Activated naive CD4-positive, alpha-beta T cell (primary cell): Measurements from ENCODE around the gene LTA4H.
"Not testable (repeated sequence)": the region's sequence is repeated elsewhere in the genome, so short reads cannot be mapped to it uniquely, and the experiment has no call there.

Experiments
- DNase-seq, 4 experiments: peaks; one replicate each; lab custom pipeline; 2025; lab: John Stamatoyannopoulos, UW

The LTA4H gene

DNA sequence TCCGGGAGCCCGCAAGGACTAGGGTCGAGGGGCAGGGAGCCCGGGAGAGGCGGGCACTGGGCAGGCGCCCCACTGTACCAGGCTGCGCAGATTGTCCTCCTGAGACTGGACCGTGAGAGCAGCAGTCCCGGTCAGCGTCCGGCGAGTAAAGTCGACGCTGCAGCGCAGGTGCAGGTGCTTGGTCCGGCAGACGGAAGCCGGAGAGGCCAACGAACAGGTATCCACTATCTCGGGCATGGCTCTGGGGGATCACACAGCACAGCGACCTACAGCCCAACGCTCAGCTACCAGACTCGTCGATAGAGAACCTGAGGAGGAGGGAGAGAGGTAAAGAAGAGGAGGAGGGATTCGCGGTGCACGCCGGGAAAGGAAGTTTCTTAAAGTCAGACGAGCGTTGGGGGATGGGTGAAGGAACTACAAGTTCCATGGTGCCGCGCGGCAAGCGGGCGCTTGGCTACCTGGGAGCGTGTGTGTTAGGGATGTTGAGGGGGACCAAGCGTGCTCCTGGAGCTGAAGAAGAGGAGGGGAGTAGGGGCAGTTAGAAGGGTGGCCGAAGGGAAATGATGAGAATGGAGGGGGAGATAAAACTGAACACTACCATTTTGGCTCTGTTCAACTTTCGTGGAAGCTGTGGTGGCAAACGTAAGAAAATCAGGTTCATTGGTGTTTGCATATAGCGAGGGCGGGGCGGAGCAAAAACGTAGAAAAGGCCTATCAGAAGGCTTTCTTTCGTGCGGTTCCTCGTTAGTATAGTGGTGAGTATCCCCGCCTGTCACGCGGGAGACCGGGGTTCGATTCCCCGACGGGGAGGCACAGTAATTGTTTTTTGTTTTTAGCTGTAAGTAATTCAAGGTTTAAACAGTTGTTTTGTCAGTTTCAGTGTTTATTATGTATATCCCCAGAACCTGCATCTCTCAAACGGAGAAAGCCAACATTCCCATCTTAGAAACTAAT is at the start of gene LTA4H:
Gene LTA4H, minus strand, starts transcription at position 305 of the 954 bp plus-strand sequence. Its CDS starts 68 bp downstream, at position 237.
- peak; percentile 83 to 93 (median 91) for DNase-seq

DNA sequence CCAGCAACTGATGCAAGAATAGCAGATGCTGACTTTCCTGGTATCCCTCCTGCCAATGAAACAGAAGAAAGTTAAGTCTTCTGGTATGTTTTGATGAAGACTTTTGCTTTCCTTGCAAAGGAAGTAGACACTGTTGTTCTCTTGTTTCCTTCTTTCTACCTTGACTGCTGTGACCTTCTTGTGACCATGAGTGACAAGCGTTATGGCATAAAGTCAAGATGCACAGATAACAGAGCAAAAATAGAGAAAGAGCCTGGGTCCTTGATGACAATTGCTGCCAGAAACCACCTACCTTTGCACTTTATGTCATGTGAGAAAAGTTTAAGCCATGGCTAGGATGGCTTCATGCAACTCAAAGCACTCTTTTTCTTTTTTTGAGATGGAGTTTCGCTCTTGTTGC is 49.2 kb upstream of the LTA4H start:
- no peak for DNase-seq

DNA sequence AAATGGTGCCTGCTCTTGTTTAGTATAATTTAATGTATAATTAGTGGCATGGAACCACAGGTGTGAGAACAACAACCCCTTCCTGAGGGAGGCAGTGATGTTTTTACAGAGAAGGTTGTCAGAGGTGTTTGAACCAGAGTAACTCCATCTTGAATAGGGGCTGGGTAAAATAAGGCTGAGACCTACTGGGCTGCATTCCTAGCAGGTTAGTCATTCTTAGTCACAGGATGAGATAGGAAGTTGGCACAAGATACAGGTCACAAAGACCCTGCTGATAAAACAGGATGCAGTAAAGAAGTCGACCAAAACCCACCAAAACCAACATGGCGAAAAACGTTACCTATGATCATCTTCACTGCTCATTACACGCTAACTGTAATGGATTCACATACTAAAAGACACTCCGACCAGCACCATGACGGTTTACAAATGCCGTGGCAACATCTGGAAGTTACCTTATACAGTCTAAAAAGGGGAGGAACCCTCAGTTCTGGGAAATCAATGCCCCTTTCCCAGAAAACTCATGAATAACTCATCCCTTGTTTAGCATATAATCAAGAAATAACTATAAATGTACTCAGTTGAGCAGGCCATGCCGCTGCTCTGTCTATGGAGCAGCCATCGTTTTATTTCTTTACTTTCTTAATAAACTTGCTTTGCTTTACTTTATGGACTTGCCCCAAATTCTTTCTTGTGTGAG is 47.8 kb upstream of the LTA4H start:
- DNase-seq = no peak

DNA sequence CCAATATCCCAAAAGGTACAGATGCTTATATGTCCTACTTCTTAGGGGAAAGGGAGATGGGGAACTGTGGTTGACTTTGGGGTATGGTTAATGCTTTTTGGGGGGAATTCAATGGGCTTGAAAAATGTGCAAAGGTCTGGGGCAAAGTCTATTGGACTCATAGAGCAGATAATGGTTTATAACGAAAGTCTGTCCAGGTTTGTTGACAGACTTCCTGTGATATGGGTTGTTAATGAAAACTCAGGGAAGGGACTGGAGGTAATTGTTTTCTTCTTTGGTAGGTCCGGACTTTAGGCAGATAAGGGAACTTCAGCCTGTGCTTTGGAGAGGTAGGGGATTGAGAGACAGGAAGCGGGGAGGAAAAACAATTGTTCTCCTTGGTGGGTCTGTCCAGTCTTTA is 46.2 kb upstream of the LTA4H start:
- DNase-seq = no peak

- DNase-seq = no peak
These were observed 43.1 kb upstream of the LTA4H start for GRCh38 chr12:96078231-96079135.

- DNase-seq = no peak
These were observed 41.7 kb upstream of the LTA4H start for GRCh38 chr12:96077081-96077480.

DNA sequence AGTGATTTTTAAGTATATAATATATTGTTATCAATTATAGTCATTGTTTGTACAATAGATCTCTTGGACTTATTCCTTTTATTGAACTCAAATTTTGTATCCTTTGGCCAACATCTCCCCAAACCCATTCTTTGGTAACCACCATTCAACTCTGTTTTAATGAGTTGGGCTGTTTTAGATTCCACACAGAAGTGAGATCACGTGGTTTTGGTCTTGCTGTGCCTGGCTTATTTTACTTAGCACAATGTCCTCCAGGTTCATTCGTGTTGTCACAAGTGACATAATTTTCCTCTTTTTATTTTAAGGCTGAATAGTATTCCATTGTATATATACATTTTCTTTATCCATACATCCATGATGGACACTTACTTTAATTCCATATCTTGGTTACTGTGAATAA is 40.2 kb upstream of the LTA4H start:
- no peak for DNase-seq

- DNase-seq = no peak
These were observed 38.3 kb upstream of the LTA4H start for GRCh38 chr12:96073346-96074330.

GRCh38 chr12:96070670-96071279 is 35.4 kb upstream of the LTA4H start:
- DNase-seq = no peak

GRCh38 chr12:96069511-96070231 is 34.3 kb upstream of the LTA4H start:
- no peak for DNase-seq

DNA sequence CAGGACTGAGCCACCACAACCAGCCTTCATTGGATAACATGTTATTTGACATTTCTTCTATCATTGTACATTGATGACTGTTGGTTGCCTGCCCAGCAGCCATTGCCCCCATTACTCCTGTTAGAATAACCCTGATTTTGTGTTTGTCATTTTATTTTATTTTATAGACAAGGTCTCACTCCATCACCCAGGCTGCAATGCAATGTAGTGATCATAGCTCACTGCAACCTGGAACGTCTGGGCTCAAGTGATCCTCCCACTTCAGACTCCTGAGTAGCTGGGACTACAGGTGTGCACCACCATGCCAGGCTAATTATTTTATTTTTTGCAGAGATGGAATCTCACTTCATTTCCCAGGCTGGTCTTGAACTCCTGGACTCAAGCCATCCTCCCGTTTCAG is 33.2 kb upstream of the LTA4H start:
- DNase-seq = no peak

DNA sequence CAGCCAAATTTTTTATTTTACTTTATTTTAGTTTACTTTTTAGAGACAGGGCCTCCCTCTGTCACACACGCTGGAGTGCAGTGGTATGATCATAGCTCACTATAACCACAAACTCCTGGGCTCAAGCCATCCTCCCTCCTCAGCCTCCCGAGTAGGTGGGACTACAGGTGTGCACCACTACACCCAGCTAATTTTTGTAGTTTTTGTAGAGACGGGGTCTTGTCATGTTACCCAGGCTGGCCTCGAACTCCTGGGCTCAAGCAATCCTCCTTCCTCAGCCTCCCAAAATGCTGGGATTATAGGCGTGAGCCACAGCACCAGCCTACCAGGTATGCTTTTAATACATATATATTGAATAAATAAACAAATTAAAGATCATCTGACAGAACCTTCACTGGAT is 32.7 kb upstream of the LTA4H start:
- DNase-seq = no peak

DNA sequence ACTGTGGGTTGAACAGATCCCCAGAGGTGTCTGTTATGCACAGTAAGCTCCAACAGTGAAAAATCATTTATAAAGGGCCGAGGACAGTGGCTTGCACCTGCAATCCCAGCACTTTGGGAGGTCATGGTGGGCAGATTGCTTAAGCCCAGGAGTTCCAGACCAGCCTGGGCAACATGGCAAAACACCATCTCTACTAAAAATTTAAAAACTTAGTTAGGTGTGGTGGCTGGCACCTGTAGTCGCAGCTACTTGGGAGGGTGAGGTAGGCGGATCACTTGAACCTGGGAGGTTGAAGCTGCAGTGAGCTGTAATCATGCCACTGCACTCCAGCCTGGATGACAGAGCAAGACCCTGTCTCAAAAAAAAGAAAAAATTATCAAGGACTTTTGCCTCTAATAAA is 30.4 kb upstream of the LTA4H start:
- not testable (repeated sequence) for DNase-seq

GRCh38 chr12:96064966-96065365 is 29.6 kb upstream of the LTA4H start:
- no peak for DNase-seq

GRCh38 chr12:96064271-96064670 is 28.9 kb upstream of the LTA4H start:
- DNase-seq = no peak

- no peak for DNase-seq
These were observed 27.7 kb upstream of the LTA4H start for GRCh38 chr12:96063046-96063445.

DNA sequence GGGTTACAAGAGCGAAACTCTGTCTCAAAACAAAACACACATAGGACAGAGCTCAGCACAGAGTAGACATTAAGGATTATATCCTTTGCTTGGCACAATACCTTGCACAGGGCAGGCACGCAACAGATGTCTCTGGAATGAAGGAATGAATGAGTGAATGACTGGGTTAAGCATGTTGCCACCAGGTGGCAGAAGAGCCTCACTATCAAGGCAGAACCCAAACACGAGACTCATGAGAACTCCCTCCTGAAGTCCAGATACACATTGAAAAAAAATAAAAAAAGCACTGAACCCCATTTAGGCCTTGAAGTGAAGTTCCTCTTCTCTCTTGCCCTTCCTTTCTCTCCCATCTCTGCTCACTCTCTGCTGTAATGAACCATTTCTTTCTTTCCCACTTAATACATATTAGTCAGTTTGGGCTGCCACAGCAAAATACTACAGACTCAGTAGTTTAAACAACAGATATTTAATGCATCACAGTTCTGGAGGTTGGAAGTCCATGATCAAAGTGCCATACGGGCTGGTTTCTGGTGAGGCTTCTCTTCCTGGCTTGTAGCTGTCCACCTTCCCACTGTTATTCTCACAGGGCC is 26.6 kb upstream of the LTA4H start:
- DNase-seq = peak; percentile 12 to 61 (median 37)

DNA sequence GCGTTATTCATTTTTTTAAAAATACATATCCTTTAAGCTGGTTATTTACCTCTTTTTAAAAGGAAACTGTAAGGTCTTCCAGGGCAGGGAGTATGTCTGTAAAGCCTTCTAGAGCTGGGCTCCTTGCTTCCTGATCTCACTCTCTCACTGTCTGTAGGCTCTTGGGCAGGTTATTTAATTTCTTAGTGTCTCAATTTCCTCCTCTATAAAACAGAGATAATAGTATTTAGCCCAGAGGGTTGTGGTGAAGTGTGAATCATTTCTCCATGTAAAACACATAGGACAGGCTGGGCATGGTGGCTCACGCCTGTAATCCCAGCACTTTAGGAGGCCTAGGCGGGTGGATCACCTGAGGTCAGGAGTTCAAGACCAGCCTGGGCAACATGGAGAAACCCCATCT is 25.9 kb upstream of the LTA4H start:
- DNase-seq = no peak

GRCh38 chr12:96060041-96060440 is 24.7 kb upstream of the LTA4H start:
- no peak for DNase-seq
